Measurements from ENCODE around the gene LSS. TPM values are rescaled to one million over a fixed set of nuclear protein-coding genes. Genes with fewer than 3 reads are reported as not detected.

The LSS gene
- polyA plus RNA-seq, 1 donor (not counting 4 experiments of a cell fraction or from before 2014, with no cell fraction given): 105 TPM

DNA sequence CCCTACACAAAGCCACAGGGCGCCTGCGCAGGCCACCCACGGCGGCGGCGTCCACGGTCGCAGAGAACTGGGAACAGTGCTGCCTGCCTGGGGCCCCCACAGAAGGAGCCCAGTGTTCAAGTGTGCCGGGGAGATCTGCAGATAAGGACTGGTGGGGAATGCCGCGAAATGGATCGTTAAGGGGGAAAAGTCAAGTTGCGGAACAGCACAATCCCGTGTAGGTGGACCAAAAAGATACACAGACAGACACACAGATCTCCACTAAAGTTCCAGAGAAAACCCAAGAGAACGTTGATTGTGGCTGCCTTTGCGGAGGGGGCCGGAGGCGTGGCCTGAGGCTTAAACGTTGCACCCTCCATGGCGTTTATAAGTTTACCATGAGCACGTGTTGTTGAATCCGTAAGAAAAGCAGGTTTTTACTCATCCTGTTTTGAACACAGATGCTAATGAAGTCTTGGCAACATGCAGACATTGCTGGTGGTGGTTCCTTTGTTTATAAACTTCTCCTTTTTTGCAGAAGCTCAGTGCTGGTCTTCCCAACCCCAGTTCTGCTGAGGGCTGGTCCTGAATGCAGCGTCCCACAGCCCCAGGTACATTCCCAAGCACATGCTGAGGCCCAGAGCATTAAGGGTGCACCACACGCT is 48.4 kb downstream of the LSS start:
- no peak overlapping the region for H3K27ac ChIP-seq (ENCODE audit: control insufficient read depth, insufficient read depth, low read length)
- TF ChIP-seq EZH2 (IDR thresholded peaks at IDR 0.05; ENCODE audit: low read length) (no peak), CTCF (optimal IDR thresholded peaks at IDR 0.05 in 1 of 3, IDR thresholded peaks at IDR 0.05 in 1 of 3, conservative IDR thresholded peaks at IDR 0.05 in 1 of 3; ENCODE audit: extremely low read depth in 1 of 3, insufficient read depth in 2 of 3, low read length in 3 of 3) (no peak)
- no peak overlapping the region for H3K4me3 ChIP-seq (ENCODE audit: control insufficient read depth in 2 of 3, extremely low read depth in 1 of 3, insufficient read depth in 2 of 3, low read depth in 1 of 3, low read length in 3 of 3)
- H3K27me3 ChIP-seq (ENCODE audit: control insufficient read depth, extremely low read depth, insufficient read depth, low read length): no peaks in the 10 kb centered on the region
- no peaks in the 10 kb centered on the region for H3K36me3 ChIP-seq (ENCODE audit: control insufficient read depth in 2 of 2, extremely low read depth in 1 of 2, insufficient read depth in 2 of 2, low read length in 2 of 2)
- no peaks in the 10 kb centered on the region for H3K4me1 ChIP-seq (ENCODE audit: control insufficient read depth, extremely low read depth, insufficient read depth, low read length)
- no peaks in the 10 kb centered on the region for H4K20me1 ChIP-seq (ENCODE audit: control insufficient read depth, extremely low read depth, insufficient read depth, low read length)
- H3K9ac ChIP-seq (ENCODE audit: control insufficient read depth, extremely low read depth, insufficient read depth, low read length): no peak overlapping the region
- dilution Hi-C loops (cut with MboI; ENCODE audit: extremely low pct_ligation_motif_present, low sequenced_read_pairs): no loop called here
- no peaks in the 10 kb centered on the region for H3K79me2 ChIP-seq (ENCODE audit: control insufficient read depth, insufficient read depth, low read length)
- no peak for FAIRE-seq
- H2AFZ ChIP-seq (ENCODE audit: control insufficient read depth, low read length): no peak overlapping the region
- no peaks in the 10 kb centered on the region for H3K9me1 ChIP-seq (ENCODE audit: control insufficient read depth, extremely low read depth, insufficient read depth, low read length)
- H3K4me2 ChIP-seq (ENCODE audit: control insufficient read depth, extremely low read depth, insufficient read depth, low read depth, low read length): no peak overlapping the region
- DNase-seq (ENCODE audit: low read depth, low spot score): no peak
- no peaks in the 10 kb centered on the region for H3K9me3 ChIP-seq (ENCODE audit: control insufficient read depth, low read depth, low read length)

DNA sequence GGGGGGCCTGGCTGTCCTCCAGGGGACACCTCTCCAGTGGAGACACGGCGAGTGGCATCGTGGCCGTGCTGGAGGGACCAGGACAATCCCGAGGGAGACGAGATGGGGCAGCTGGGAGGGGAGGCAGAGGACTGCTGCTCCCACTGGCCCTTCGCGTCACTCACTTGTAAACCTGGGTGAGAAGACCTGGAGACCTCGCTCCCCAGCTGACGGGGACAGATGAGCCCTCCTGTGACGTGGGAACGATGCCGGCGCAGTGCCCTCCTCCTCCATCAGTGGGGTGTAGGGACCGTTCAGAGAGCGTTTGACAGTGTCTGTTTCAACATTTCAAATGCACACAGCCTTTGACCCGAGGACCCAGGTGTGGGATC is 48.9 kb downstream of the LSS start:
- FAIRE-seq (no peak), DNase-seq (ENCODE audit: low read depth, low spot score) (no peak)

More for the DNA sequence above, 48.9 kb downstream of the LSS start:
- no peak overlapping the region for H2AFZ ChIP-seq (ENCODE audit: control insufficient read depth, low read length)
- no peak for TF ChIP-seq CTCF (optimal IDR thresholded peaks at IDR 0.05 in 1 of 3, IDR thresholded peaks at IDR 0.05 in 1 of 3, conservative IDR thresholded peaks at IDR 0.05 in 1 of 3; ENCODE audit: extremely low read depth in 1 of 3, insufficient read depth in 2 of 3, low read length in 3 of 3)
- no peak for TF ChIP-seq EZH2 (IDR thresholded peaks at IDR 0.05; ENCODE audit: low read length)
- H3K4me2 ChIP-seq (ENCODE audit: control insufficient read depth, extremely low read depth, insufficient read depth, low read depth, low read length): no peak overlapping the region
- H3K36me3 ChIP-seq (ENCODE audit: control insufficient read depth in 2 of 2, extremely low read depth in 1 of 2, insufficient read depth in 2 of 2, low read length in 2 of 2): no peaks in the 10 kb centered on the region
- no peak overlapping the region for H3K9ac ChIP-seq (ENCODE audit: control insufficient read depth, extremely low read depth, insufficient read depth, low read length)
- no peaks in the 10 kb centered on the region for H3K9me1 ChIP-seq (ENCODE audit: control insufficient read depth, extremely low read depth, insufficient read depth, low read length)
- no peak overlapping the region for H3K4me3 ChIP-seq (ENCODE audit: control insufficient read depth in 2 of 3, extremely low read depth in 1 of 3, insufficient read depth in 2 of 3, low read depth in 1 of 3, low read length in 3 of 3)
- no peaks in the 10 kb centered on the region for H3K4me1 ChIP-seq (ENCODE audit: control insufficient read depth, extremely low read depth, insufficient read depth, low read length)
- dilution Hi-C loops (cut with MboI; ENCODE audit: extremely low pct_ligation_motif_present, low sequenced_read_pairs): no loop called here
- no peaks in the 10 kb centered on the region for H3K27me3 ChIP-seq (ENCODE audit: control insufficient read depth, extremely low read depth, insufficient read depth, low read length)
- no peaks in the 10 kb centered on the region for H3K79me2 ChIP-seq (ENCODE audit: control insufficient read depth, insufficient read depth, low read length)
- no peaks in the 10 kb centered on the region for H4K20me1 ChIP-seq (ENCODE audit: control insufficient read depth, extremely low read depth, insufficient read depth, low read length)
- H3K9me3 ChIP-seq (ENCODE audit: control insufficient read depth, low read depth, low read length): no peaks in the 10 kb centered on the region
- H3K27ac ChIP-seq (ENCODE audit: control insufficient read depth, insufficient read depth, low read length): no peak overlapping the region
